IgD-negative memory B cell (primary cell): ENCODE measurements around the gene GTF3A. TPM values are rescaled to one million over a fixed set of nuclear protein-coding genes. Genes with fewer than 3 reads are reported as not detected.
A peak's percentile ranks its signal among the peaks of the same experiment; 100 is the strongest.

Experiments
- H3K27ac Mint-ChIP-seq, 3 donors: one replicate each; pipeline ENCODE4 v1.8.0; 2020 to 2022; ENCODE audit warnings: mild to moderate bottlenecking in 3 of 3, mixed read lengths in 3 of 3, moderate library complexity in 1 of 3
- H3K27me3 Mint-ChIP-seq: one replicate; pipeline ENCODE4 v1.8.0; 2021; ENCODE audit warnings: mixed read lengths
- H3K36me3 Mint-ChIP-seq: one replicate; pipeline ENCODE4 v1.8.0; 2020; ENCODE audit warnings: mild to moderate bottlenecking, mixed read lengths
- H3K4me1 Mint-ChIP-seq, 3 donors: one replicate each; pipeline ENCODE4 v1.8.0; 2020 to 2022; ENCODE audit warnings: mixed read lengths in 3 of 3, mild to moderate bottlenecking in 1 of 3
- H3K4me3 Mint-ChIP-seq, 4 donors: one replicate each; pipeline ENCODE4 v1.8.0; 2020 to 2022; ENCODE audit warnings: mild to moderate bottlenecking in 4 of 4, mixed read lengths in 4 of 4, moderate library complexity in 3 of 4
- H3K9me3 Mint-ChIP-seq, 3 donors: one replicate each; pipeline ENCODE4 v1.8.0; 2020 to 2021; ENCODE audit warnings: mixed read lengths in 3 of 3, mild to moderate bottlenecking in 1 of 3
- polyA plus RNA-seq: library from polyadenylated mRNA; unstranded; fragments of 300-500 nt; fragmentation: Illumina TruSeq; gene quantifications from one replicate; pipeline ENCODE4 v1.2.3, GENCODE V29; 2021

Gene GTF3A
- polyA plus RNA-seq, 1 donor from 2014 or later: 484 TPM

DNA sequence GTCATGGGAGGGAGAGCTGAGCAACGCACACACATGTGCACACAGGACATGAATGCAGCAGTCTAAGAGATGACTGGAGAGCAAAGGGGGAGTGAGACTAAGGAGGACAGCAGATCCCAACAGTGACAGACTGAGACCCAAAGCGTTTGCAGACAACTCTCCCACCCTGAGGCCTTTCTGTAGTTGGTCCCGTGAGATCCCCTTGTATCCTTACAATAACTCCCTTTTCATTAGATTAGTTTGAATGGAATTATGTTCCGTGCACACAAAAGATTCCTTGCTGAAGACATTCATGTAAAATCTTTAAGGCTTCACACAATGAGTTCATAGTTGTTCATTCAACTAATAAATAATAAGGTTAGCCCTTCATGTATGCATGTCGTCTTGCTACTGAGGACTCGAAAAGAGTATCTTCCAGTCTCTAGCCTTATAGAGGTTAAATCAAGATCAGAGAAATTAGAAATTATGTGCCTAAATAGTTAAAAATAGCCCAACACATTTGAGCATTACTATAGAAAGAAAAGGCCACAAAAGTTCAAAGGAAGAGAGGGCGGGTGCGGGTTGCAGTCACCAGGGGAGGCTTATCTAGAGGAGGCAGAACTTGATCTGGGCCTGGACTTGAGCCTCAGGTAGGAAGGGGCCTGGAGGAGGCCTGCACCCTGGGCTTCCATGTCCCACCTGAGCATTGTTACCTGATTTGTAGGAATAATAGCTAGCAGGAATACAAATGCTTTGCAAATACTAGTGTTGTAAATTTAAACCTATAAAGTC is 3.1 kb upstream of the GTF3A start:
- H3K4me3 Mint-ChIP-seq: peak overlapping the region in 1 of 4 donors; percentile 89
- no peaks in the 10 kb centered on the region for H3K27me3 Mint-ChIP-seq
- no peaks in the 10 kb centered on the region for H3K9me3 Mint-ChIP-seq
- peaks cover 3 to 11% (median 5%) of the 10 kb centered on the region in 3 donors for H3K4me1 Mint-ChIP-seq
- H3K27ac Mint-ChIP-seq: peak overlapping the region in 1 of 3 donors; percentile 88
- H3K36me3 Mint-ChIP-seq: no peaks in the 10 kb centered on the region

DNA sequence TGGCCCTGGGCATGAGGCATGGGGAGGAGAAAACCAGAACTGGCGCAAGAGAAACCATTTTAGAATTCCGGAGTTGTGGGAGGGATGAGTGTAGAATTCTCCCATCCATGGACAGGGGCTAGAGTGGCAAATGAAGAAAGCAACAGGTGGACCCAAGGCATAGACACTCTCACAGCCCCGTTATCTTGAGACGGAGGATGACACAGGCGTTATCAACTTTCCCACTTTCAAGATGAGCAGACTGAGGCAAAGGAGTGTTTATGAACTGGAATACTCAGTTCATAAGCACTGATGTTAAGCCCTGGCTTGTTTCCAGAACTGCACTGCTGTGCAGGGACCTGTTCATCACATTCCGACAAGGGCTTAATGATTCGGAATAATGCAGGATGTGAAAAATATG is 1.1 kb upstream of the GTF3A start:
- Mint-ChIP-seq H3K4me1 (peaks cover 5 to 24% (median 15%) of the 10 kb centered on the region in 3 donors), H3K9me3 (no peaks in the 10 kb centered on the region), H3K36me3 (no peaks in the 10 kb centered on the region), H3K4me3 (peak overlapping the region; percentile 74 to 91 (median 90)), H3K27ac (peak overlapping the region; percentile 11 to 88 (median 82)), H3K27me3 (no peaks in the 10 kb centered on the region)

DNA sequence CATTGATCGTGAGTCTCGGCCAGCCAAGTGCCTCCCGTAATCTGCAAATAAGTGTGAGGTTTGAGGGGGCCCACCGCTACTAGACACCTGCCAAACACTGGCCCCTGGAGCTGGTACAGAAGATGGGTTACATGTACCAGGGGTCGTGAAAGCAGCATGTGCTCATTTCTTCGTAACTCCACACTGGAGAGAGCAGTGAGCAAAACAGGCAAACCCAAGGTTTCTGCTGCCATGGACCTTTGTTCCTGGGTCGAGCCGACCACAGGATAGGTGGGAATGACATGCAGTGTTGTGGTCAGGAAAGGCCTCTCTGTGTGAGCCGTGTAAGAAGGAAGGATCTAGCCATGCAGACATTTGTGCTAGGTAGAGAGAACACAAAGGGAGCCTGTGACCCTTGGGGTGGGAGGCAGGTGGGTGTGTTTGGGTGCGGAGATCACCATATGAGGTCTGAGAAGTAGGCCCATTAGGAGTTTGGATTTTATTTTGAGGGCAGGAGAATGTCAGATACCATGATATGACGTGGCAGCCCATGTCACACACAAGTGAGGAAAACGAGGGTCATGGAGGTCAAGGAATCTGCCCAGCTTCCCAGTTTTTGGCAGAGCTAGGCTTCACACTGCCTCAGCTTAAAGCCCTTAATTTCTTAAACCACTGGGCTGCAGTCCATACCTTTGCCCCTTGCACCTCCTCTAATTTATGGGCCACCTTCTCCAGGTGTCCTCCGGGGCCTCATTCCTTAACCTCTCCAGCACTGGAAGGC is 919 bp downstream of the GTF3A start:
- H3K4me3 Mint-ChIP-seq: peak overlapping the region; percentile 82 to 96 (median 92)
- H3K4me1 Mint-ChIP-seq: peaks cover 5 to 24% (median 16%) of the 10 kb centered on the region in 3 donors
- H3K9me3 Mint-ChIP-seq: no peaks in the 10 kb centered on the region
- no peaks in the 10 kb centered on the region for H3K36me3 Mint-ChIP-seq
- H3K27me3 Mint-ChIP-seq: no peaks in the 10 kb centered on the region
- H3K27ac Mint-ChIP-seq: peak overlapping the region; percentile 60 to 95 (median 92)

DNA sequence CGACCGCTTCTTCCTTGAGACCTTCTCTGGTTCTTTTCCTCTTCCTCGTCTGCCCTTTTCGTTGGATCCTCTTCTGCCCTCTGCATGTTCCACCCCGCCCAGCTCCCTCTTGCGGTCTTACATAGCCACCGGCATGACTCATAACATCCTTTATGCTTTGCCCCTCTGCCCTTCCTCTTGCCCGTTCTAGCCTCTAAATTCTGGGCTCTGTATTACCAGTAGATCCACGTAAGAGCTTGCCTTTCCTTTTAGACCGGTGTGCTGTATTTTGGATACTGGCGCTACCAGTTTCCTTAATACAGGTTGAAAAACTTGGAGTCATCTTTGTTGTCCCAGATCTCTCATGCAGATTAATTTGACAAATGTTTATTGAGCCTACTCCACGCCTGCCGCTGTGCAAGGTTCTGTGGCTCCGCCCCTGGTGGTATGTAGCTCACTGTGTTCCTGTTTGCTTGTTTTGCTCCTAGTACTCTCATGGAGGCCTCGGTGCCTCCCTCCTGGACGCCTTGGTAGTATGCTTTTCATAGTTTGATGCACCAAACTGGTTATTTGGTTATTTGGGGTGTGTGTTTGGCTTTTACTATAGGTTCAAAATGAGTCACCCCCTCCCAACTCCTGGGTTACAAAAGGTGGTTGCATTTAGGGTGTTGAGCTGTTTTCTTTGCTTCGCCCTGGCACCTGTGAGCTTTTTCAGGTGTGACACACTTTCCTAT is 1.7 kb downstream of the GTF3A start:
- Mint-ChIP-seq H3K4me1 (peaks cover 9 to 27% (median 21%) of the 10 kb centered on the region in 3 donors), H3K36me3 (peaks cover 6% of the 10 kb centered on the region), H3K9me3 (no peaks in the 10 kb centered on the region), H3K27ac (peak overlapping the region; percentile 60 to 95 (median 92)), H3K27me3 (no peaks in the 10 kb centered on the region), H3K4me3 (peak overlapping the region; percentile 82 to 96 (median 92))

DNA sequence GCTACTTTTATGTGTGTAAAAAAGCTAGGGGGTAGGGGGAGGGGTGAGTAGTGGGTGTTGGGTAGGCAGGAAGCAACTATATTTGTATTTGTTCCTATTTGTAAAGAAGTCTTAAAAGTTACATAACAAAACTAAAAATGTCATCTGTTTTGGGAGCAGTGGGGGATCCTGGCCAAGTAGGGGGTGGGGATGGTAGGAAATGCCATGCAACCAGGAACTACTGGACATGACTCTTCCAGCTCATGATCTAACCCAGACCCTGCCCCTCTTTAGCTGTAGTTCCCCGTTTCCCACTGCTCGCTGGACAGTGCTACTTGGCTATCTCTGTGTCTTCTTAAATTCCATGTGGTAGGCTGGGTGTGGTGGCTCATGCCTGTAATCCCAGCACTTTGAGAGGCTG is 3.2 kb downstream of the GTF3A start:
- no peaks in the 10 kb centered on the region for H3K27me3 Mint-ChIP-seq
- no peaks in the 10 kb centered on the region for H3K9me3 Mint-ChIP-seq
- H3K4me3 Mint-ChIP-seq: peak overlapping the region in 3 of 4 donors; percentile 22 to 94 (median 38)
- H3K36me3 Mint-ChIP-seq: peaks cover 6% of the 10 kb centered on the region
- H3K4me1 Mint-ChIP-seq: peaks cover 11 to 32% (median 23%) of the 10 kb centered on the region in 3 donors
- peak overlapping the region in 1 of 3 donors; percentile 77 for H3K27ac Mint-ChIP-seq

DNA sequence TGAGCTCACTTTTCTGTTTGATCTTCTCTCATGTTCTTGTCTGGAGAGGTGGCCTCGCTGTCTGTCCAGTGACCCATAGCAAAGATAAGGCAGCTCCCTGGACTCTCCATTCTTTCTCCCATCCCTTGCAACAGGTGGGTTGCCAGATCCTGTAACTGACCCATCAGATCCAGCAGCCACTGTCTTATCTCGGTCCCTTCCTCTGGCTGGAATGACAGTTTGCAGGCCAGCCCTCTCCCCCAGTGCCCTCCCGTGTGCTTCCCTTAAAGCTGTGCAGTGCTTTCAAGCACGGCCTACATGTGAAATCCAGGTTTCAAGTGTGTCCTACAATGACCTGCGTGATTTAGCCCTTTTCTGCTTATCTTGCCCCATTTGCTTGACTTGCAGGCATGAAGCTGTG is 3.7 kb downstream of the GTF3A start:
- no peaks in the 10 kb centered on the region for H3K9me3 Mint-ChIP-seq
- peak overlapping the region; percentile 33 to 77 (median 50) for H3K27ac Mint-ChIP-seq
- H3K4me1 Mint-ChIP-seq: peaks cover 11 to 36% (median 23%) of the 10 kb centered on the region in 3 donors
- peak overlapping the region in 1 of 4 donors; percentile 22 for H3K4me3 Mint-ChIP-seq
- H3K36me3 Mint-ChIP-seq: peaks cover 6% of the 10 kb centered on the region
- H3K27me3 Mint-ChIP-seq: no peaks in the 10 kb centered on the region

DNA sequence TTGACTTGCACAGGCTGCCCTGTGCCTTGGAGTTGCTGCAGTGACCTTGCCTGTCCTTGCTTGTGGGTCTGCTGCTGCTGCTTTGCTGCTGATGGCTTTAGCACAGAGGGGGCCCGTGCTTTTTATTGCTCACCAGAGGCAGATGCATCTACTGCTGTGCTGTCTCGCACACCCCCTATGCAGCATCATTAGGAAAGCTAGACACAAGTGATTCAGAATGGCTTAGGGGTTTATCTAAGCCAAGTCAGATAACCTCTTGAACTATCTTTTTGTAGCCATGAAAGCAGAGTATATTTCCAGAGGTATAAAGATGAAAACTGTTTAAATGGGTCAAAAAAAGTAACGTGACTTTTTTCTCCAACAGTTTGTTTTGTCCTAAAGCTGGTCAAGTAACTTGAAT is 7.8 kb downstream of the GTF3A start:
- Mint-ChIP-seq H3K36me3 (peaks cover 10% of the 10 kb centered on the region), H3K4me1 (peaks cover 6 to 22% (median 14%) of the 10 kb centered on the region in 3 donors), H3K27me3 (no peaks in the 10 kb centered on the region), H3K9me3 (no peaks in the 10 kb centered on the region), H3K4me3 (no peak overlapping the region), H3K27ac (peak overlapping the region in 1 of 3 donors; percentile 46)

DNA sequence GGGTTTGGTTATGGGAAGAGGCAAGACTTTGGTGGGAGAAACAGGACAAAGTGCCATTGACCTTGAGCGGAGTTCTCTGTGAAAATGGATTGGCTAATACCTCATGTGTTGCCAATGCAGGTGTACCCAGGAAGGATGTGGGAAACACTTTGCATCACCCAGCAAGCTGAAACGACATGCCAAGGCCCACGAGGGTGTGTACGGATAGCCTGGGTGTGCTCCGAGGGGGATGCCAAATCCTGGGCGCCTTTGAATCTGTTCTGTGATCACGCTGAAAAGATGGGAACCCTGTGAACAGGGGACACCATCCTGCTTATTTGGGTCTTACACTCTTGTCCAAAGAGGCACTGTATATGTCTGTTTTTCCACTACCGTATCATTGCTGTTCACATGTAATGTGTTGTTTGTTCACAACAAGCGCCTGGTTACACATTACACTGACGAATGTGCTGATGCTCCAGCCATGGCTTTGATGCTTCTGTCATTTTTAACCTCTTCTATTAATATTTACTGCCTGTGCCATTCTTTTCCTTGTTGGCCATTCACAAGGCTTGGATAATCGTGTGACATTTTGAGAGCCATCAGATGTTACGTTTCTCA is 8.3 kb downstream of the GTF3A start:
- Mint-ChIP-seq H3K9me3 (no peaks in the 10 kb centered on the region), H3K36me3 (peaks cover 12% of the 10 kb centered on the region), H3K4me3 (no peak overlapping the region), H3K4me1 (peaks cover 6 to 22% (median 11%) of the 10 kb centered on the region in 3 donors), H3K27me3 (no peaks in the 10 kb centered on the region), H3K27ac (peak overlapping the region in 2 of 3 donors; percentile 46 to 64)

DNA sequence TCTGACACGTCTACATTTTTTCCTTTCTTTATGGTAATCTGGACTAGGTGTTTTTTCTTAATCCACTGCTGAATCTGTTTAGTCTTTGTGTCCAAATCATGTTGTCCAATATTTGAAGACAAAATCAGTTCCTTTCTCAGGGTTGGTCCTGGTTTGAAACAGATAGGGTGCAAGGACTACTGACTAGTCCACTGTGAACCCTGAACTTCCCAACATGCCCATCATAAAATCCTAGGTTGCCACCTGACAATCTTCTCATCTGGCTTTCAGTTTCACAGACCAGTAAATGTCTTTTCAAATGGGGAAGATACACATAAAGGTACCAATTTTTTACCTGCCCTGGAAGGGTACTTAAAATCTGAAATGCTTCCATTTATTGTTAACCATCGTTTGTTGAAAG is 12.7 kb downstream of the GTF3A start:
- no peak overlapping the region for H3K4me3 Mint-ChIP-seq
- H3K27me3 Mint-ChIP-seq: no peaks in the 10 kb centered on the region
- H3K4me1 Mint-ChIP-seq: peaks cover 22 to 39% (median 23%) of the 10 kb centered on the region in 3 donors
- peak overlapping the region in 1 of 3 donors; percentile 13 for H3K27ac Mint-ChIP-seq
- H3K9me3 Mint-ChIP-seq: no peaks in the 10 kb centered on the region
- H3K36me3 Mint-ChIP-seq: peaks cover 19% of the 10 kb centered on the region

DNA sequence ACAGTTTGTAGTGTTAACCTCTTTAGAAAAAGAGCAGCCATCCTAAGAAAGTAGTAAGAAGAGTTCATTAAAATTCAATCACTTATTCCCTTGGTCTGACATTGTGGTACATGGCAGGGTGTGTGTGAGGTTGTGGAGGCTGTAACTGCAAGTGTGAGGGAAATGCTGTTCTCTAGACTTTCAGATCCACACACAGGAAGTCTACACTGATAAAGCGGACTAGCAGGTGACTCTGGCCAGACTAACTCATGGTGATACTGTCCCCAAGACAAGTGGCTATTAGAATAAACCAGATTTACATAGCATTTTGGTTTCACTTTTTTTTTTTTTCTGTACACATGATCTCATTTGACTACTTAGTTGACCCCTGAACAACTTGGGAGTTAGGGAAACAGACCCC is 16.0 kb downstream of the GTF3A start:
- Mint-ChIP-seq H3K27ac (peak overlapping the region; percentile 44 to 82 (median 56)), H3K4me3 (peak overlapping the region in 2 of 4 donors; percentile 7 to 48), H3K27me3 (no peaks in the 10 kb centered on the region), H3K4me1 (peaks cover 31 to 44% (median 32%) of the 10 kb centered on the region in 3 donors), H3K9me3 (no peaks in the 10 kb centered on the region), H3K36me3 (peaks cover 25% of the 10 kb centered on the region)

DNA sequence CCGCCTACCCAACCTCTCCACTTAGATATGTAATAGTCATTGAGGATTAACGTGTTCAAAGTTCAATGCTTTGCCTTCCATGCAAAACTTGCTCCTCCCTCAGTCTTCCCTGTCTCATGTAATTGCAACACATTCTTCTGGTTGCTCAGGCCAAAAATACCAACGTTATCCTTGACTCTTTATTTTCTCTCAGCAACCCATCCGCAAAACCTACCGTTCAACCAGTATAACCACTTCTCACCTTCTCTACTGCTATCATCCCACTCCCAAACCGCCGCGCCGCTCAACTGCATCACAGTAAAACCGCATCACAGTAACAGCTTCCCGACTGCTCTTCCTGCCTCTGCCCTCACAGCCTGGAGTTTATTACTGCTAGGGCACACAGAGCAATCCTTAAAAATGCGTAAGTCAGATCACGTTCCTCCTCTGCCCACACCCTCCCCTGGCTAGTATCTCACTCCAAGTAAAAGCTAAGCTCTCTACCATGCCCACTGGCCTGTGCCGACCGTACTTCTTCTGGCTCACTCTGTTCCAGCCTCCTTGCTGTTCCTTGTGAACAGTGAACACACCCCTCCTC is 17.7 kb downstream of the GTF3A start:
- Mint-ChIP-seq H3K4me3 (peak overlapping the region; percentile 2 to 56 (median 31)), H3K27me3 (no peaks in the 10 kb centered on the region), H3K9me3 (no peaks in the 10 kb centered on the region), H3K4me1 (peaks cover 42 to 52% (median 45%) of the 10 kb centered on the region in 3 donors), H3K27ac (peak overlapping the region; percentile 10 to 84 (median 27)), H3K36me3 (peaks cover 24% of the 10 kb centered on the region)

DNA sequence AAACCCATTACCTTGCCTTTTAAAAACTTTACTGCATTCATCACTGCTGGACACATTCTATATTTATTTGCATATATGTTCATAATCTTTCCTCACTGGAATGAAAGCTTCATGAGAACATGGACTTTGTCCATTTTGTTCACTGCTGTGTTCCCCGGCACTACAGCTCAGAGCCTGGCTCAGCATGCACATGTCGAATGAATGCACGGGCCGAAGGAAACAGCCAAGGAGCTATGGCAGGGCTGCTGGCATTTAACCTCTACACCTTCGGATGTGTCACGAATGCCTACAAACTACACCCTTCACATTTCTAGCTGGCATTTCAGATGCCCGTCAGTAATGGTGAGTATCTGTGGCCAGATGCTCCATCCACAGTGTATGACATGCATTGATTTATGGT is 18.4 kb downstream of the GTF3A start:
- Mint-ChIP-seq H3K27me3 (no peaks in the 10 kb centered on the region), H3K27ac (peak overlapping the region; percentile 10 to 27 (median 21)), H3K4me1 (peaks cover 48 to 54% (median 50%) of the 10 kb centered on the region in 3 donors)

DNA sequence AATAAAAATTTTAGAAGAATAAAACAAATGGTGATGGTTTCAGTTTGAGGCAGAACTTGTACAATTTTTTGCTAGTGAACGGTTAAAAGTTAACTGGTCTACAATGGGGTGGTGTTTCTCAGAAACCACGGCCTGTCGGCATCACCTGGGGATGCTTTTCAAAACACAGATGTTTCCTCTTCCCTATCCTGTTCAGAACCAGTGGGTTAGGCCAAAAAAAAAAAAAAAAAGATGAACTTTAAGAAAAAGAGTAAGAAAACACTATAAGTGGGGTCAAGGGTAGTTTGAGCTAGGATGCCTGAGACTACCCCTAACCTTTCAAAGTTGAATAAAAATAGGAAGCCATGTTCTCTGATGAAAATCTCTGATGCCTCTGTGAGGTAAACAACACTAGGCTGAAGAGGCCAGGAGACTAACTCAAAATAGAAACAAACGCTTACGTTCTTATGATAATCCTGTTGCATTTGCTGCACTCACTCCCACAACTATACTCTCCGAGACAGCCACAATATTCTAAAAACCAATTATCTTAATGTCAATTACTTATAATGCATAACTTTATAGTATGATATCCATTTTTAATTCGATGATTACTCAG is 22.7 kb downstream of the GTF3A start:
- Mint-ChIP-seq H3K9me3 (no peaks in the 10 kb centered on the region), H3K36me3 (peaks cover 17% of the 10 kb centered on the region), H3K27ac (peak overlapping the region; percentile 94 to 98 (median 95)), H3K4me1 (peaks cover 51 to 55% (median 53%) of the 10 kb centered on the region in 3 donors), H3K27me3 (no peaks in the 10 kb centered on the region), H3K4me3 (peak overlapping the region; percentile 75 to 93 (median 84))

More for the DNA sequence above, 18.4 kb downstream of the GTF3A start:
- peak overlapping the region in 1 of 4 donors; percentile 56 for H3K4me3 Mint-ChIP-seq
- H3K9me3 Mint-ChIP-seq: no peaks in the 10 kb centered on the region
- H3K36me3 Mint-ChIP-seq: peaks cover 25% of the 10 kb centered on the region
